Measurements from ENCODE around the gene HOMER3. TPM values are rescaled to one million over a fixed set of nuclear protein-coding genes. Genes with fewer than 3 reads are reported as not detected.

Gene HOMER3
- total RNA-seq, 1 donor: 98.4 TPM

- no peak overlapping the region for H3K27ac ChIP-seq (ENCODE audit: low read depth, low read length)
- no peaks in the 10 kb centered on the region for H3K9me3 ChIP-seq (ENCODE audit: low read depth, low read length)
- H3K36me3 ChIP-seq (ENCODE audit: insufficient read depth, low read length): peaks cover 39% of the 10 kb centered on the region
- peaks cover 38% of the 10 kb centered on the region for H4K20me1 ChIP-seq (ENCODE audit: insufficient read depth, low read length)
- H3K4me2 ChIP-seq (ENCODE audit: insufficient read depth, low read length): no peak overlapping the region
- peaks cover 67% of the 10 kb centered on the region for H3K79me2 ChIP-seq (ENCODE audit: insufficient read depth, low read length)
- no peak for TF ChIP-seq CTCF (IDR thresholded peaks at IDR 0.05; ENCODE audit: extremely low read depth, low read depth, low read length)
- no peaks in the 10 kb centered on the region for H3K4me1 ChIP-seq (ENCODE audit: insufficient read depth, low read length)
- H3K27me3 ChIP-seq (ENCODE audit: insufficient read depth, low read length): no peaks in the 10 kb centered on the region
- no peak overlapping the region for H2AFZ ChIP-seq (ENCODE audit: low read length)
- no peak for DNase-seq (ENCODE audit: insufficient read length, low spot score, missing footprints)
- no peak overlapping the region for H3K4me3 ChIP-seq (ENCODE audit: insufficient read depth, low read length)
Observed at GRCh38 chr19:18912933-18913332, 28.1 kb downstream of the HOMER3 start.

GRCh38 chr19:18910801-18911436 lies 30.1 kb downstream of the HOMER3 start:
- peaks cover 48% of the 10 kb centered on the region for H3K36me3 ChIP-seq (ENCODE audit: insufficient read depth, low read length)
- H2AFZ ChIP-seq (ENCODE audit: low read length): no peak overlapping the region
- TF ChIP-seq CTCF (IDR thresholded peaks at IDR 0.05; ENCODE audit: extremely low read depth, low read depth, low read length): no peak
- no peak overlapping the region for H3K4me2 ChIP-seq (ENCODE audit: insufficient read depth, low read length)
- no peak overlapping the region for H3K4me3 ChIP-seq (ENCODE audit: insufficient read depth, low read length)
- peaks cover 44% of the 10 kb centered on the region for H4K20me1 ChIP-seq (ENCODE audit: insufficient read depth, low read length)
- H3K79me2 ChIP-seq (ENCODE audit: insufficient read depth, low read length): peaks cover 47% of the 10 kb centered on the region
- H3K27me3 ChIP-seq (ENCODE audit: insufficient read depth, low read length): no peaks in the 10 kb centered on the region
- DNase-seq (ENCODE audit: insufficient read length, low spot score, missing footprints): no peak
- no peaks in the 10 kb centered on the region for H3K4me1 ChIP-seq (ENCODE audit: insufficient read depth, low read length)
- no peak overlapping the region for H3K27ac ChIP-seq (ENCODE audit: low read depth, low read length)
- no peaks in the 10 kb centered on the region for H3K9me3 ChIP-seq (ENCODE audit: low read depth, low read length)

- no peak overlapping the region for H3K4me3 ChIP-seq (ENCODE audit: insufficient read depth, low read length)
- TF ChIP-seq CTCF (IDR thresholded peaks at IDR 0.05; ENCODE audit: extremely low read depth, low read depth, low read length): no peak
- H3K79me2 ChIP-seq (ENCODE audit: insufficient read depth, low read length): peaks cover 38% of the 10 kb centered on the region
- DNase-seq (ENCODE audit: insufficient read length, low spot score, missing footprints): no peak
- H3K9me3 ChIP-seq (ENCODE audit: low read depth, low read length): no peaks in the 10 kb centered on the region
- H3K4me2 ChIP-seq (ENCODE audit: insufficient read depth, low read length): no peak overlapping the region
- H3K27ac ChIP-seq (ENCODE audit: low read depth, low read length): no peak overlapping the region
- H3K36me3 ChIP-seq (ENCODE audit: insufficient read depth, low read length): peaks cover 43% of the 10 kb centered on the region
- no peak overlapping the region for H2AFZ ChIP-seq (ENCODE audit: low read length)
- no peaks in the 10 kb centered on the region for H3K4me1 ChIP-seq (ENCODE audit: insufficient read depth, low read length)
- H4K20me1 ChIP-seq (ENCODE audit: insufficient read depth, low read length): peaks cover 41% of the 10 kb centered on the region
- no peaks in the 10 kb centered on the region for H3K27me3 ChIP-seq (ENCODE audit: insufficient read depth, low read length)
Observed at GRCh38 chr19:18910010-18910409, 31.0 kb downstream of the HOMER3 start.

GRCh38 chr19:18908917-18909619 lies 31.9 kb downstream of the HOMER3 start:
- H3K36me3 ChIP-seq (ENCODE audit: insufficient read depth, low read length): peaks cover 42% of the 10 kb centered on the region

More at GRCh38 chr19:18908917-18909619, 31.9 kb downstream of the HOMER3 start:
- peaks cover 28% of the 10 kb centered on the region for H3K79me2 ChIP-seq (ENCODE audit: insufficient read depth, low read length)
- H3K9me3 ChIP-seq (ENCODE audit: low read depth, low read length): no peaks in the 10 kb centered on the region
- no peak for DNase-seq (ENCODE audit: insufficient read length, low spot score, missing footprints)
- no peaks in the 10 kb centered on the region for H3K27me3 ChIP-seq (ENCODE audit: insufficient read depth, low read length)
- no peak overlapping the region for H3K4me3 ChIP-seq (ENCODE audit: insufficient read depth, low read length)
- no peak overlapping the region for H3K27ac ChIP-seq (ENCODE audit: low read depth, low read length)
- H2AFZ ChIP-seq (ENCODE audit: low read length): no peak overlapping the region
- H3K4me1 ChIP-seq (ENCODE audit: insufficient read depth, low read length): no peaks in the 10 kb centered on the region
- peaks cover 34% of the 10 kb centered on the region for H4K20me1 ChIP-seq (ENCODE audit: insufficient read depth, low read length)
- H3K4me2 ChIP-seq (ENCODE audit: insufficient read depth, low read length): no peak overlapping the region
- TF ChIP-seq CTCF (IDR thresholded peaks at IDR 0.05; ENCODE audit: extremely low read depth, low read depth, low read length): no peak
